Measurements from ENCODE around the gene IFI44L.

The IFI44L gene

GRCh38 chr1:78601068-78601467 lies 19.2 kb upstream of the IFI44L start:
- no peak for DNase-seq
- Histone ChIP-seq H3K36me3 (ENCODE audit: control insufficient read depth in 4 of 4, insufficient read depth in 4 of 4, low read length in 3 of 4) (no peaks in the 10 kb centered on the region), H3K9me3 (ENCODE audit: control extremely low read depth in 1 of 5, control insufficient read depth in 4 of 5, insufficient read depth in 2 of 5, low read depth in 1 of 5, low read length in 4 of 5) (peaks cover 0 to 1% (median 0%) of the 10 kb centered on the region in 5 experiments), H3K27ac (ENCODE audit: insufficient read depth in 1 of 2, low read depth in 1 of 2, low read length in 2 of 2, poor library complexity in 1 of 2, severe bottlenecking in 2 of 2) (no peak overlapping the region), H3K4me1 (ENCODE audit: control extremely low read depth in 1 of 4, control insufficient read depth in 4 of 4, insufficient read depth in 4 of 4, low read length in 3 of 4) (peaks cover 0 to 5% (median 2%) of the 10 kb centered on the region in 4 experiments), H3K4me3 (ENCODE audit: control insufficient read depth in 1 of 7, extremely low read depth in 1 of 7, insufficient read depth in 4 of 7, low read depth in 2 of 7, low read length in 6 of 7) (no peak overlapping the region), H3K27me3 (replicated peaks in 2 of 5; ENCODE audit: control insufficient read depth in 4 of 5, insufficient read depth in 5 of 5, low read length in 4 of 5) (no peaks in the 10 kb centered on the region)
- WGBS (ENCODE audit: insufficient coverage) = no CpG with 5 or more reads among the region's 1 CpG
- ChIA-PET CTCF (interaction anchor here (1.1 to 3.2 kb wide), 5 partner anchors 10 to 456 kb away, joined by 3 to 9 read pairs (median 4); partner anchors contain the start of gene IFI44L), POLR2A (no interaction called here)

GRCh38 chr1:78603206-78603605 lies 17.0 kb upstream of the IFI44L start:
- Histone ChIP-seq H3K36me3 (ENCODE audit: control insufficient read depth in 4 of 4, insufficient read depth in 4 of 4, low read length in 3 of 4) (no peaks in the 10 kb centered on the region), H3K27me3 (replicated peaks in 2 of 5; ENCODE audit: control insufficient read depth in 4 of 5, insufficient read depth in 5 of 5, low read length in 4 of 5) (no peaks in the 10 kb centered on the region), H3K4me1 (ENCODE audit: control extremely low read depth in 1 of 4, control insufficient read depth in 4 of 4, insufficient read depth in 4 of 4, low read length in 3 of 4) (peaks cover 0 to 5% (median 2%) of the 10 kb centered on the region in 4 experiments), H3K27ac (ENCODE audit: insufficient read depth in 1 of 2, low read depth in 1 of 2, low read length in 2 of 2, poor library complexity in 1 of 2, severe bottlenecking in 2 of 2) (no peak overlapping the region), H3K9me3 (ENCODE audit: control extremely low read depth in 1 of 5, control insufficient read depth in 4 of 5, insufficient read depth in 2 of 5, low read depth in 1 of 5, low read length in 4 of 5) (peaks cover 0 to 1% (median 0%) of the 10 kb centered on the region in 5 experiments), H3K4me3 (ENCODE audit: control insufficient read depth in 1 of 7, extremely low read depth in 1 of 7, insufficient read depth in 4 of 7, low read depth in 2 of 7, low read length in 6 of 7) (no peak overlapping the region)
- no peak for DNase-seq
- ChIA-PET POLR2A (no interaction called here), CTCF (interaction anchor here (1.0 to 2.0 kb wide), 3 partner anchors 73 to 471 kb away, joined by 3 to 5 read pairs (median 3); no protein-coding TSS in a partner anchor)
- no CpG with 5 or more reads among the region's 1 CpG for WGBS (ENCODE audit: insufficient coverage)

GRCh38 chr1:78604643-78605042 lies 15.6 kb upstream of the IFI44L start:
- Histone ChIP-seq H3K27me3 (replicated peaks in 2 of 5; ENCODE audit: control insufficient read depth in 4 of 5, insufficient read depth in 5 of 5, low read length in 4 of 5) (no peaks in the 10 kb centered on the region), H3K4me1 (ENCODE audit: control extremely low read depth in 1 of 4, control insufficient read depth in 4 of 4, insufficient read depth in 4 of 4, low read length in 3 of 4) (peaks cover 0 to 5% (median 2%) of the 10 kb centered on the region in 4 experiments), H3K27ac (ENCODE audit: insufficient read depth in 1 of 2, low read depth in 1 of 2, low read length in 2 of 2, poor library complexity in 1 of 2, severe bottlenecking in 2 of 2) (no peak overlapping the region), H3K36me3 (ENCODE audit: control insufficient read depth in 4 of 4, insufficient read depth in 4 of 4, low read length in 3 of 4) (no peaks in the 10 kb centered on the region), H3K4me3 (ENCODE audit: control insufficient read depth in 1 of 7, extremely low read depth in 1 of 7, insufficient read depth in 4 of 7, low read depth in 2 of 7, low read length in 6 of 7) (no peak overlapping the region), H3K9me3 (ENCODE audit: control extremely low read depth in 1 of 5, control insufficient read depth in 4 of 5, insufficient read depth in 2 of 5, low read depth in 1 of 5, low read length in 4 of 5) (peaks cover 0 to 1% (median 0%) of the 10 kb centered on the region in 5 experiments)
- ChIA-PET CTCF (interaction anchor here (6.9 kb wide), 1 partner anchor 474 kb away, joined by 67 read pairs; no protein-coding TSS in a partner anchor), POLR2A (interaction anchor here (0.7 kb wide), 1 partner anchor 484 kb away, joined by 4 read pairs; no protein-coding TSS in a partner anchor)
- WGBS (ENCODE audit: insufficient coverage) = 95% methylated on average over 3 of the region's 5 CpGs
- no peak for DNase-seq

- Histone ChIP-seq H3K36me3 (ENCODE audit: control insufficient read depth in 4 of 4, insufficient read depth in 4 of 4, low read length in 3 of 4) (no peaks in the 10 kb centered on the region), H3K27ac (ENCODE audit: insufficient read depth in 1 of 2, low read depth in 1 of 2, low read length in 2 of 2, poor library complexity in 1 of 2, severe bottlenecking in 2 of 2) (no peak overlapping the region), H3K4me1 (ENCODE audit: control extremely low read depth in 1 of 4, control insufficient read depth in 4 of 4, insufficient read depth in 4 of 4, low read length in 3 of 4) (no peaks in the 10 kb centered on the region), H3K27me3 (replicated peaks in 2 of 5; ENCODE audit: control insufficient read depth in 4 of 5, insufficient read depth in 5 of 5, low read length in 4 of 5) (no peaks in the 10 kb centered on the region), H3K4me3 (ENCODE audit: control insufficient read depth in 1 of 7, extremely low read depth in 1 of 7, insufficient read depth in 4 of 7, low read depth in 2 of 7, low read length in 6 of 7) (no peak overlapping the region), H3K9me3 (ENCODE audit: control extremely low read depth in 1 of 5, control insufficient read depth in 4 of 5, insufficient read depth in 2 of 5, low read depth in 1 of 5, low read length in 4 of 5) (peaks cover 0 to 1% (median 0%) of the 10 kb centered on the region in 5 experiments)
- ChIA-PET POLR2A (no interaction called here), CTCF (interaction anchor here (0.8 to 6.9 kb wide), 9 partner anchors 11 to 476 kb away, joined by 3 to 67 read pairs (median 6); partner anchors contain the start of gene IFI44L)
- no peak for DNase-seq
- WGBS (ENCODE audit: insufficient coverage) = 94% methylated on average over 2 of the region's 2 CpGs
Observed at GRCh38 chr1:78606274-78606673, 14.0 kb upstream of the IFI44L start.

GRCh38 chr1:78607334-78607927 lies 12.8 kb upstream of the IFI44L start:
- POLR2A ChIA-PET = no interaction called here
- Histone ChIP-seq H3K9me3 (ENCODE audit: control extremely low read depth in 1 of 5, control insufficient read depth in 4 of 5, insufficient read depth in 2 of 5, low read depth in 1 of 5, low read length in 4 of 5) (no peaks in the 10 kb centered on the region), H3K4me1 (ENCODE audit: control extremely low read depth in 1 of 4, control insufficient read depth in 4 of 4, insufficient read depth in 4 of 4, low read length in 3 of 4) (no peaks in the 10 kb centered on the region), H3K27me3 (replicated peaks in 2 of 5; ENCODE audit: control insufficient read depth in 4 of 5, insufficient read depth in 5 of 5, low read length in 4 of 5) (no peaks in the 10 kb centered on the region), H3K36me3 (ENCODE audit: control insufficient read depth in 4 of 4, insufficient read depth in 4 of 4, low read length in 3 of 4) (no peaks in the 10 kb centered on the region), H3K27ac (ENCODE audit: insufficient read depth in 1 of 2, low read depth in 1 of 2, low read length in 2 of 2, poor library complexity in 1 of 2, severe bottlenecking in 2 of 2) (no peak overlapping the region), H3K4me3 (ENCODE audit: control insufficient read depth in 1 of 7, extremely low read depth in 1 of 7, insufficient read depth in 4 of 7, low read depth in 2 of 7, low read length in 6 of 7) (no peak overlapping the region)
- 92% methylated on average over 3 of the region's 5 CpGs for WGBS (ENCODE audit: insufficient coverage)
- CTCF ChIA-PET = interaction anchor here (0.6 to 6.9 kb wide), 19 partner anchors 9 to 652 kb away, joined by 3 to 67 read pairs (median 4); partner anchors contain the start of gene IFI44L
- DNase-seq = peak in 2 of 3 donors; percentile 37 to 51

- POLR2A ChIA-PET = no interaction called here
- DNase-seq = no peak
- no peaks in the 10 kb centered on the region for H3K36me3 ChIP-seq (ENCODE audit: control insufficient read depth in 4 of 4, insufficient read depth in 4 of 4, low read length in 3 of 4)
- no peaks in the 10 kb centered on the region for H3K9me3 ChIP-seq (ENCODE audit: control extremely low read depth in 1 of 5, control insufficient read depth in 4 of 5, insufficient read depth in 2 of 5, low read depth in 1 of 5, low read length in 4 of 5)
- 82% methylated on average over 4 of the region's 4 CpGs for WGBS (ENCODE audit: insufficient coverage)
- CTCF ChIA-PET = interaction anchor here (0.6 to 6.9 kb wide), 18 partner anchors 9 to 651 kb away, joined by 3 to 67 read pairs (median 4); partner anchors contain the start of gene IFI44L
- H3K27me3 ChIP-seq (replicated peaks in 2 of 5; ENCODE audit: control insufficient read depth in 4 of 5, insufficient read depth in 5 of 5, low read length in 4 of 5) = no peaks in the 10 kb centered on the region
- no peak overlapping the region for H3K4me3 ChIP-seq (ENCODE audit: control insufficient read depth in 1 of 7, extremely low read depth in 1 of 7, insufficient read depth in 4 of 7, low read depth in 2 of 7, low read length in 6 of 7)
- H3K27ac ChIP-seq (ENCODE audit: insufficient read depth in 1 of 2, low read depth in 1 of 2, low read length in 2 of 2, poor library complexity in 1 of 2, severe bottlenecking in 2 of 2) = no peak overlapping the region
- H3K4me1 ChIP-seq (ENCODE audit: control extremely low read depth in 1 of 4, control insufficient read depth in 4 of 4, insufficient read depth in 4 of 4, low read length in 3 of 4) = no peaks in the 10 kb centered on the region
Observed at GRCh38 chr1:78607944-78608343, 12.3 kb upstream of the IFI44L start.

GRCh38 chr1:78617615-78618026 lies 2.6 kb upstream of the IFI44L start:
- ChIA-PET CTCF (interaction anchor here (0.6 to 2.4 kb wide), 18 partner anchors 9 to 494 kb away, joined by 3 to 24 read pairs (median 4); partner anchors contain the start of gene IFI44), POLR2A (no interaction called here)
- Histone ChIP-seq H3K27ac (ENCODE audit: insufficient read depth in 1 of 2, low read depth in 1 of 2, low read length in 2 of 2, poor library complexity in 1 of 2, severe bottlenecking in 2 of 2) (no peak overlapping the region), H3K9me3 (ENCODE audit: control extremely low read depth in 1 of 5, control insufficient read depth in 4 of 5, insufficient read depth in 2 of 5, low read depth in 1 of 5, low read length in 4 of 5) (no peaks in the 10 kb centered on the region), H3K4me1 (ENCODE audit: control extremely low read depth in 1 of 4, control insufficient read depth in 4 of 4, insufficient read depth in 4 of 4, low read length in 3 of 4) (peaks cover 0 to 17% (median 7%) of the 10 kb centered on the region in 4 experiments), H3K36me3 (ENCODE audit: control insufficient read depth in 4 of 4, insufficient read depth in 4 of 4, low read length in 3 of 4) (no peaks in the 10 kb centered on the region), H3K27me3 (replicated peaks in 2 of 5; ENCODE audit: control insufficient read depth in 4 of 5, insufficient read depth in 5 of 5, low read length in 4 of 5) (no peaks in the 10 kb centered on the region), H3K4me3 (ENCODE audit: control insufficient read depth in 1 of 7, extremely low read depth in 1 of 7, insufficient read depth in 4 of 7, low read depth in 2 of 7, low read length in 6 of 7) (no peak overlapping the region)
- peak; percentile 84 to 92 (median 88) for DNase-seq
- WGBS (ENCODE audit: insufficient coverage) = 7% methylated on average over 3 of the region's 7 CpGs

Data from common myeloid progenitor, CD34-positive (primary cell).